SK-N-SH (cell line): Measurements from ENCODE around the gene WEE2. TPM values are rescaled to one million over a fixed set of nuclear protein-coding genes. Genes with fewer than 3 reads are reported as not detected.

Experiments
- CTCF ChIA-PET: fragments of 300-600, 350-600 bp; formaldehyde crosslinking; extraction: SDS; loops from one replicate; lab custom pipeline; 2021; lab: Yijun Ruan, JAX
- POLR2A ChIA-PET: fragments of 350-600 bp; sonication (Branson Sonifier 250); formaldehyde crosslinking; extraction: SDS; loops from one replicate; lab custom pipeline; 2020; ENCODE audit warnings: antibody characterized with exemption, inconsistent platforms; lab: Yijun Ruan, JAX
- DNase-seq: peaks from one replicate; pipeline ENCODE4 v3.0.0; 2012
- H2AFZ ChIP-seq: fragments of 200-600 bp; sonication (generic); 2 replicates; pipeline ENCODE4 v1.8.1; 2016; ENCODE audit warnings: antibody characterized with exemption, mild to moderate bottlenecking, low read depth
- H3F3A ChIP-seq: fragments of 200-600 bp; sonication (generic); replicated peaks from 2 replicates; pipeline ENCODE3; 2016; ENCODE audit warnings: antibody characterized with exemption, mild to moderate bottlenecking; ENCODE audit not compliant: insufficient read depth
- H3K27ac ChIP-seq, 2 experiments: fragments of 200-500 bp in 1 of 2; fragments of 200-600 bp in 1 of 2; sonication (Bioruptor generic) in 1 of 2; sonication (generic), shearing (Covaris generic) in 1 of 2; 2 replicates each; pipeline versions ENCODE4 v1.5.1 to v1.6.1; 2014 to 2016; ENCODE audit warnings: low read depth in 2 of 2, inconsistent platforms in 1 of 2, low read length in 1 of 2, mild to moderate bottlenecking in 1 of 2, mixed read lengths in 1 of 2
- H3K27me3 ChIP-seq: fragments of 200-600 bp; sonication (generic), shearing (Covaris generic); 2 replicates; pipeline ENCODE4 v1.6.1; 2016; ENCODE audit warnings: mixed run types; ENCODE audit not compliant: insufficient read depth
- H3K36me3 ChIP-seq, 2 experiments: fragments of 200-500 bp in 1 of 2; fragments of 200-600 bp in 1 of 2; sonication (Bioruptor generic) in 1 of 2; sonication (generic) in 1 of 2; replicated peaks in 1 of 2; 2 replicates each; pipeline versions ENCODE3 to v1.5.1; 2014 to 2016; ENCODE audit warnings: low read length in 1 of 2, mild to moderate bottlenecking in 1 of 2; ENCODE audit not compliant: insufficient read depth in 2 of 2, control insufficient read depth in 1 of 2
- H3K4me1 ChIP-seq, 2 experiments: fragments of 200-500 bp in 1 of 2; fragments of 200-600 bp in 1 of 2; sonication (Bioruptor generic) in 1 of 2; sonication (generic), shearing (Covaris generic) in 1 of 2; 2 replicates each; pipeline versions ENCODE4 v1.5.1 to v1.6.1; 2014 to 2016; ENCODE audit warnings: low read depth in 1 of 2, low read length in 1 of 2, mixed run types in 1 of 2; ENCODE audit not compliant: insufficient read depth in 2 of 2, control insufficient read depth in 1 of 2
- H3K4me2 ChIP-seq: fragments of 200-600 bp; sonication (generic), shearing (Covaris generic); 2 replicates; pipeline ENCODE4 v1.6.1; 2017; ENCODE audit warnings: mixed run types
- H3K4me3 ChIP-seq, 2 experiments: fragments of 200-500 bp in 1 of 2; fragments of 200-600 bp in 1 of 2; sonication (Bioruptor generic) in 1 of 2; sonication (generic), shearing (Covaris generic) in 1 of 2; 2 replicates each; pipeline versions ENCODE4 v1.5.1 to v1.8.1; 2014 to 2016; ENCODE audit warnings: low read depth in 2 of 2, inconsistent platforms in 1 of 2, low read length in 1 of 2, mild to moderate bottlenecking in 1 of 2, mixed read lengths in 1 of 2, moderate library complexity in 1 of 2
- H3K79me2 ChIP-seq: fragments of 200-600 bp; sonication (generic); 2 replicates; pipeline ENCODE4 v1.8.1; 2017; ENCODE audit warnings: mild to moderate bottlenecking; ENCODE audit not compliant: insufficient read depth
- H3K9ac ChIP-seq: fragments of 200-600 bp; sonication (generic); 2 replicates; pipeline ENCODE4 v1.6.1; 2017; ENCODE audit warnings: mixed run types
- H3K9me2 ChIP-seq: fragments of 200-600 bp; sonication (generic); 2 replicates; pipeline ENCODE4 v1.6.1; 2017; ENCODE audit warnings: mixed run types
- H3K9me3 ChIP-seq: fragments of 200-600 bp; sonication (generic); 2 replicates; pipeline ENCODE4 v1.6.1; 2017; ENCODE audit warnings: mixed run types, mild to moderate bottlenecking, moderate library complexity
- H4K20me1 ChIP-seq: fragments of 200-600 bp; sonication (generic); 2 replicates; pipeline ENCODE4 v1.6.1; 2017; ENCODE audit warnings: mild to moderate bottlenecking, mixed run types; ENCODE audit not compliant: insufficient read depth
- ELF1 ChIP-seq: IDR thresholded peaks from 2 replicates; pipeline ENCODE4 v1.4.0; 2012
- EZH2phosphoT487 ChIP-seq: fragments of 200-600 bp; sonication (generic); IDR thresholded peaks from 2 replicates; pipeline ENCODE4 v1.6.1; 2017; ENCODE audit warnings: low read depth, mixed run types, mild to moderate bottlenecking, antibody characterized with exemption, moderate library complexity, borderline replicate concordance
- FOSL2 ChIP-seq: IDR thresholded peaks from 2 replicates; pipeline ENCODE4 v1.4.0; 2012; ENCODE audit warnings: low read depth, mild to moderate bottlenecking, moderate library complexity, borderline replicate concordance
- FOXJ3 ChIP-seq: sonication (generic); formaldehyde crosslinking; IDR thresholded peaks from 2 replicates; pipeline ENCODE4 v1.5.1; 2020; ENCODE audit warnings: mild to moderate bottlenecking, missing genetic modification reagents
- FOXM1 ChIP-seq: IDR thresholded peaks from 2 replicates; pipeline ENCODE4 v1.4.0; 2012; ENCODE audit warnings: low read depth, mild to moderate bottlenecking
- GABPA ChIP-seq: IDR thresholded peaks from 2 replicates; pipeline ENCODE4 v1.4.0; 2012; ENCODE audit warnings: low read depth, mild to moderate bottlenecking
- GATA2 ChIP-seq: sonication (generic); formaldehyde crosslinking; IDR thresholded peaks from 2 replicates; pipeline ENCODE4 v1.5.0; 2020; ENCODE audit warnings: mild to moderate bottlenecking, missing genetic modification reagents
- JUND ChIP-seq: IDR thresholded peaks from 2 replicates; pipeline ENCODE4 v1.4.0; 2012
- MEF2A ChIP-seq: IDR thresholded peaks from 2 replicates; pipeline ENCODE4 v1.4.0; 2012; ENCODE audit warnings: low read depth, borderline replicate concordance
- MXI1 ChIP-seq: IDR thresholded peaks from 2 replicates; pipeline ENCODE4 v1.6.1; 2012; ENCODE audit warnings: mild to moderate bottlenecking, low read depth, low read length, improper control_type of control experiment
- NFIC ChIP-seq: IDR thresholded peaks from 2 replicates; pipeline ENCODE4 v1.4.0; 2012; ENCODE audit warnings: borderline replicate concordance
- NRF1 ChIP-seq: IDR thresholded peaks from 2 replicates; pipeline ENCODE4 v1.6.1; 2012; ENCODE audit warnings: low read depth, mild to moderate bottlenecking, low read length
- PBX3 ChIP-seq: IDR thresholded peaks from 2 replicates; pipeline ENCODE4; 2012
- POLR2AphosphoS5 ChIP-seq: IDR thresholded peaks from 2 replicates; pipeline ENCODE4 v1.6.1; 2012; ENCODE audit warnings: low read depth, low read length
- RCOR1 ChIP-seq: fragments of 150-350 bp; IDR thresholded peaks from 2 replicates; pipeline ENCODE4 v1.6.1; 2017; ENCODE audit warnings: antibody characterized with exemption, low read length
- YY1 ChIP-seq: IDR thresholded peaks from 2 replicates; pipeline ENCODE4 v1.4.0; 2012; ENCODE audit warnings: low read depth, mild to moderate bottlenecking
- WGBS: methylation state at CpG from one replicate; pipeline ENCODE4 v1.1.6; 2017; ENCODE audit warnings: low lambda C conversion rate; 5-methylcytosine and 5-hydroxymethylcytosine counted together
- polyA plus RNA-seq, 3 experiments: library from polyadenylated mRNA; depleted of rRNA; stranded (reverse); fragments of >200 nt; gene quantifications; 2 replicates each; pipeline ENCODE4 v1.2.3, GENCODE V29; 2012
- TF ChIP-seq, protein P1 (sequence below): fragments of 150-350 bp; IDR thresholded peaks from 2 replicates; pipeline ENCODE4 v1.6.1; 2017; ENCODE audit warnings: antibody characterized with exemption, low read length, low read depth, borderline replicate concordance

WEE2 gene
- polyA plus RNA-seq, 1 of the 3 experiments (the other 2 are of a cell fraction): not detected

- no peak overlapping the region for H3K4me2 ChIP-seq
- WGBS: 95% methylated on average over 4 of the region's 4 CpGs
- no peak for TF ChIP-seq NFIC
- no peak overlapping the region for H3K27ac ChIP-seq
- H3K4me1 ChIP-seq: no peaks in the 10 kb centered on the region
- no peaks in the 10 kb centered on the region for H3K79me2 ChIP-seq
- H3K9me3 ChIP-seq: no peaks in the 10 kb centered on the region
- H3K27me3 ChIP-seq: no peaks in the 10 kb centered on the region
- POLR2A ChIA-PET: interaction anchor here (0.6 kb wide), 2 partner anchors 10 to 122 kb away, joined by 3 to 5 read pairs; no protein-coding TSS in a partner anchor
- H3K36me3 ChIP-seq: peaks cover 42 to 95% of the 10 kb centered on the region in 2 experiments
- no peaks in the 10 kb centered on the region for H3K9me2 ChIP-seq
- H2AFZ ChIP-seq: no peak overlapping the region
- CTCF ChIA-PET: interaction anchor here (0.9 to 4.6 kb wide), 3 partner anchors 10 to 126 kb away, joined by 3 to 26 read pairs (median 9); no protein-coding TSS in a partner anchor
- no peak overlapping the region for H3K4me3 ChIP-seq
- peaks cover 3% of the 10 kb centered on the region for H3F3A ChIP-seq
- H4K20me1 ChIP-seq: no peaks in the 10 kb centered on the region
- H3K9ac ChIP-seq: no peak overlapping the region
- DNase-seq: no peak
Measured at GRCh38 chr7:141660259-141660658, 47.9 kb upstream of the WEE2 start.

DNA sequence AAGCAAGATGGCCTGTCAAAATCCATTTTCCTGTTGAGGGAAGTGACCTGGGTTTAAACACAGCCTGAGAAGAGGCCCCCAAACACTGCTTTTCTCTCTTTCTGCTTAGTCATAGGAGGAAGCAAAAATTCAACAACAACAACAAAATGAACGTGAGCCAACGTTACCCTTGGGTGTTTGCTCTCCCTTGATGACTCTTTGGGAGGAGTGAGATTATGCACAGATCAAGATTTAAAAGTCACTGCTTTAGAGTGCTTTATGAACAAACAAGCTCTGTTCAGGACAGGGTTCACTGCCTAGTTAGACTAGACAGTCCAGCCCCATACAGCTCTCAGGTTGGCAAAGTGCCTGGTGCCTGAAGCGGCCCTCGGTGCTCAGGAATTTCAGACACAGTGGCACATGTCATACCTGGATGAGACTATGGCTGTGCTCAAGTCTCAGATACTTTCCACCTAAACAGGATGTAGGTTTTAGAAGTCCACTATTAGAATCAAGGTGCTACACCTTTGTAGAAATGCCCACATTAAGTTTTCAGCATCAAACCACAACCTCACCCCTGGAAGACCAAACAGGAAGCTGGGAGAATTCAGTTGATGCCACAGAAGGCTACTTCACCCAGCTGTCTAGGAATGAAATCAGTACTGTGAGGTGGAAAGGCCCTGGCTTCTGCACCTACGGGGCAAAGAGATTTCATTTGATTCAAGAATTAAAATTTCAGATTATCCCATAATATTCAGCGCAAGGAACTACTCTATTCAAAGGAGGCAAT, 44.9 kb upstream of the WEE2 start:
- ChIA-PET POLR2A (interaction anchor here (1.2 kb wide), 1 partner anchor 75 kb away, joined by 3 read pairs; the partner anchor contains the start of gene SSBP1), CTCF (interaction anchor here (1.6 to 4.6 kb wide), 4 partner anchors 9 to 75 kb away, joined by 3 to 26 read pairs (median 15); partner anchors contain the start of gene SSBP1)
- H3K9me2 ChIP-seq: no peaks in the 10 kb centered on the region
- H3K4me1 ChIP-seq: no peaks in the 10 kb centered on the region
- no peaks in the 10 kb centered on the region for H3F3A ChIP-seq
- H3K4me3 ChIP-seq: no peak overlapping the region
- WGBS: 85% methylated on average over 6 of the region's 6 CpGs
- H3K27ac ChIP-seq: peak overlapping the region in 1 of 2 experiments; percentile 18; a peak in 1 of 4 replicates
- TF ChIP-seq NRF1: no peak
- TF ChIP-seq POLR2AphosphoS5: no peak
- no peak for TF ChIP-seq RCOR1
- TF ChIP-seq GABPA: no peak
- no peak for TF ChIP-seq MXI1
- H2AFZ ChIP-seq: no peak overlapping the region
- no peaks in the 10 kb centered on the region for H3K9me3 ChIP-seq
- H3K79me2 ChIP-seq: no peaks in the 10 kb centered on the region
- H3K27me3 ChIP-seq: no peaks in the 10 kb centered on the region
- DNase-seq: no peak
- no peak overlapping the region for H3K4me2 ChIP-seq
- H3K9ac ChIP-seq: no peak overlapping the region
- H4K20me1 ChIP-seq: no peaks in the 10 kb centered on the region
- peaks cover 31 to 71% of the 10 kb centered on the region in 2 experiments for H3K36me3 ChIP-seq

GRCh38 chr7:141664450-141664849, 43.7 kb upstream of the WEE2 start:
- no peaks in the 10 kb centered on the region for H3K27me3 ChIP-seq
- H3F3A ChIP-seq: no peaks in the 10 kb centered on the region
- H3K4me1 ChIP-seq: no peaks in the 10 kb centered on the region
- H3K79me2 ChIP-seq: no peaks in the 10 kb centered on the region
- ChIA-PET POLR2A (no interaction called here), CTCF (interaction anchor here (0.8 to 7.9 kb wide), 4 partner anchors 10 to 73 kb away, joined by 3 to 39 read pairs (median 20); no protein-coding TSS in a partner anchor)
- H2AFZ ChIP-seq: no peak overlapping the region
- no peak overlapping the region for H3K27ac ChIP-seq
- 91% methylated on average over 6 of the region's 6 CpGs for WGBS
- peaks cover 27 to 59% of the 10 kb centered on the region in 2 experiments for H3K36me3 ChIP-seq
- H4K20me1 ChIP-seq: no peaks in the 10 kb centered on the region
- H3K4me3 ChIP-seq: no peak overlapping the region
- DNase-seq: no peak
- no peaks in the 10 kb centered on the region for H3K9me2 ChIP-seq
- no peak overlapping the region for H3K4me2 ChIP-seq
- H3K9me3 ChIP-seq: no peaks in the 10 kb centered on the region
- H3K9ac ChIP-seq: no peak overlapping the region
- TF ChIP-seq, protein P1, sequence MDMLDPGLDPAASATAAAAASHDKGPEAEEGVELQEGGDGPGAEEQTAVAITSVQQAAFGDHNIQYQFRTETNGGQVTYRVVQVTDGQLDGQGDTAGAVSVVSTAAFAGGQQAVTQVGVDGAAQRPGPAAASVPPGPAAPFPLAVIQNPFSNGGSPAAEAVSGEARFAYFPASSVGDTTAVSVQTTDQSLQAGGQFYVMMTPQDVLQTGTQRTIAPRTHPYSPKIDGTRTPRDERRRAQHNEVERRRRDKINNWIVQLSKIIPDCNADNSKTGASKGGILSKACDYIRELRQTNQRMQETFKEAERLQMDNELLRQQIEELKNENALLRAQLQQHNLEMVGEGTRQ: no peak
- TF ChIP-seq FOSL2: no peak
- no peak for TF ChIP-seq EZH2phosphoT487
- no peak for TF ChIP-seq ELF1
- no peak for TF ChIP-seq FOXM1
- no peak for TF ChIP-seq FOXJ3 (CRISPR knock-in tag)
- no peak for TF ChIP-seq POLR2AphosphoS5
- no peak for TF ChIP-seq GATA2 (CRISPR knock-in tag)
- TF ChIP-seq MEF2A: no peak
- TF ChIP-seq JUND: no peak
- TF ChIP-seq PBX3: no peak
- TF ChIP-seq YY1: no peak
